ENCODE measurements around the gene CCDC13.

CCDC13 gene

GRCh38 chr3:42795621-42796181 lies 22.6 kb upstream of the CCDC13 start:
- no peak for DNase-seq (ENCODE audit: extremely low read depth, insufficient read length)
- H3K4me3 ChIP-seq (replicated peaks; ENCODE audit: low read depth, low read length): no peak overlapping the region
- no peaks in the 10 kb centered on the region for H3K27me3 ChIP-seq (replicated peaks; ENCODE audit: control insufficient read depth, insufficient read depth, low read length)
- no peaks in the 10 kb centered on the region; the same call in 1 of the 2 replicates for H3K36me3 ChIP-seq (ENCODE audit: control insufficient read depth, insufficient read depth, low read length)
- no peak for TF ChIP-seq CTCF (IDR thresholded peaks at IDR 0.05; ENCODE audit: insufficient read depth, low read length, poor library complexity, severe bottlenecking)

GRCh38 chr3:42790714-42791229 lies 17.7 kb upstream of the CCDC13 start:
- DNase-seq (ENCODE audit: extremely low read depth, insufficient read length): no peak
- no peaks in the 10 kb centered on the region; the same call in 1 of the 2 replicates for H3K36me3 ChIP-seq (ENCODE audit: control insufficient read depth, insufficient read depth, low read length)
- no peaks in the 10 kb centered on the region for H3K27me3 ChIP-seq (replicated peaks; ENCODE audit: control insufficient read depth, insufficient read depth, low read length)
- H3K4me3 ChIP-seq (replicated peaks; ENCODE audit: low read depth, low read length): no peak overlapping the region
- no peak for TF ChIP-seq CTCF (IDR thresholded peaks at IDR 0.05; ENCODE audit: insufficient read depth, low read length, poor library complexity, severe bottlenecking)

GRCh38 chr3:42786631-42787030 lies 13.6 kb upstream of the CCDC13 start:
- no peak for DNase-seq (ENCODE audit: extremely low read depth, insufficient read length)
- H3K27me3 ChIP-seq (replicated peaks; ENCODE audit: control insufficient read depth, insufficient read depth, low read length): no peaks in the 10 kb centered on the region
- no peaks in the 10 kb centered on the region; the same call in none of the 2 replicates for H3K36me3 ChIP-seq (ENCODE audit: control insufficient read depth, insufficient read depth, low read length)
- TF ChIP-seq CTCF (IDR thresholded peaks at IDR 0.05; ENCODE audit: insufficient read depth, low read length, poor library complexity, severe bottlenecking): no peak
- H3K4me3 ChIP-seq (replicated peaks; ENCODE audit: low read depth, low read length): no peak overlapping the region

GRCh38 chr3:42786212-42786611 lies 13.2 kb upstream of the CCDC13 start:
- Histone ChIP-seq H3K4me3 (replicated peaks; ENCODE audit: low read depth, low read length) (no peak overlapping the region), H3K27me3 (replicated peaks; ENCODE audit: control insufficient read depth, insufficient read depth, low read length) (no peaks in the 10 kb centered on the region), H3K36me3 (ENCODE audit: control insufficient read depth, insufficient read depth, low read length) (no peaks in the 10 kb centered on the region; the same call in none of the 2 replicates)
- no peak for DNase-seq (ENCODE audit: extremely low read depth, insufficient read length)
- no peak for TF ChIP-seq CTCF (IDR thresholded peaks at IDR 0.05; ENCODE audit: insufficient read depth, low read length, poor library complexity, severe bottlenecking)

- peak; percentile 60 for TF ChIP-seq CTCF (IDR thresholded peaks at IDR 0.05; ENCODE audit: insufficient read depth, low read length, poor library complexity, severe bottlenecking)
- Histone ChIP-seq H3K4me3 (replicated peaks; ENCODE audit: low read depth, low read length) (no peak overlapping the region), H3K36me3 (ENCODE audit: control insufficient read depth, insufficient read depth, low read length) (no peaks in the 10 kb centered on the region; the same call in none of the 2 replicates), H3K27me3 (replicated peaks; ENCODE audit: control insufficient read depth, insufficient read depth, low read length) (no peaks in the 10 kb centered on the region)
- peak; percentile 20 for DNase-seq (ENCODE audit: extremely low read depth, insufficient read length)
Measured at GRCh38 chr3:42780892-42781700, 8.0 kb upstream of the CCDC13 start.
